A673 (cell line): ENCODE data around the gene ATXN10. TPM values are rescaled to one million over a fixed set of nuclear protein-coding genes. Genes with fewer than 3 reads are reported as not detected.

Source experiments
- BruUV-seq: library from RNA; stranded (reverse); fragments of 400-500 nt; replicated peaks from 2 replicates; lab custom pipeline; 2021; lab: Mats Ljungman, UMichigan
- CTCF ChIA-PET: fragments of 300-600 bp; sonication (Branson Sonifier 250); formaldehyde crosslinking; loops from one replicate; lab custom pipeline; 2022; ENCODE audit warnings: antibody characterized with exemption; lab: Charles Lee
- POLR2A ChIA-PET: fragments of 300-600 bp; sonication (Branson Sonifier 250); formaldehyde crosslinking; loops from one replicate; lab custom pipeline; 2022; ENCODE audit warnings: antibody characterized with exemption; ENCODE audit not compliant: low non-redundant PET; lab: Charles Lee
- DNase-seq: peaks from one replicate; pipeline ENCODE4 v3.0.0-alpha.2; 2015; ENCODE audit warnings: low spot score
- H3K27ac ChIP-seq: fragments of 200-600 bp; sonication (generic); 2 replicates; pipeline ENCODE4 v1.5.1; 2016; ENCODE audit warnings: mixed run types, low read depth, mild to moderate bottlenecking, mixed read lengths, antibody characterized with exemption, low read length; ENCODE audit not compliant: poor library complexity, severe bottlenecking
- H3K27me3 ChIP-seq: fragments of 200-600 bp; sonication (generic); replicated peaks from 2 replicates; pipeline ENCODE4 v1.6.1; 2017; ENCODE audit warnings: mixed run types, low read depth, mild to moderate bottlenecking, mixed read lengths, antibody characterized with exemption, low read length; ENCODE audit not compliant: insufficient read depth, poor library complexity
- H3K36me3 ChIP-seq: fragments of 200-600 bp; sonication (generic); 2 replicates; pipeline ENCODE4 v1.6.1; 2016; ENCODE audit warnings: mixed run types, mild to moderate bottlenecking, mixed read lengths, antibody characterized with exemption, low read length; ENCODE audit not compliant: insufficient read depth, poor library complexity, severe bottlenecking
- H3K4me1 ChIP-seq: fragments of 200-600 bp; sonication (generic); 2 replicates; pipeline ENCODE4 v1.6.1; 2017; ENCODE audit warnings: mixed run types, mild to moderate bottlenecking, mixed read lengths, antibody characterized with exemption, low read length; ENCODE audit not compliant: insufficient read depth, poor library complexity, severe bottlenecking
- H3K4me3 ChIP-seq: fragments of 200-600 bp; sonication (generic); 2 replicates; pipeline ENCODE4 v1.5.1; 2016; ENCODE audit warnings: low read depth, mixed run types, mild to moderate bottlenecking, mixed read lengths, low read length; ENCODE audit not compliant: poor library complexity, severe bottlenecking
- H3K9me3 ChIP-seq: fragments of 200-600 bp; sonication (generic); 2 replicates; pipeline ENCODE4 v1.6.1; 2016; ENCODE audit warnings: mixed run types, low read depth, mild to moderate bottlenecking, mixed read lengths, antibody characterized with exemption, low read length; ENCODE audit not compliant: poor library complexity, severe bottlenecking
- EZH2 ChIP-seq: fragments of 200-600 bp; sonication (generic); IDR thresholded peaks from 2 replicates; pipeline ENCODE4 v1.6.1; 2017; ENCODE audit warnings: borderline replicate concordance, low read depth, mild to moderate bottlenecking, mixed read lengths, antibody characterized with exemption, low read length; ENCODE audit not compliant: poor library complexity, severe bottlenecking
- intact Hi-C: fragments of 100-400 bp; cut with micrococcal nuclease; formaldehyde crosslinking; loops from one replicate; pipeline ENCODE4 v1.10.0; 2022; ENCODE audit not compliant: unreplicated experiment
- total RNA-seq: library from RNA; stranded (reverse); gene quantifications from 2 replicates; pipeline ENCODE4 v1.2.3, GENCODE V29; 2021
- TF ChIP-seq, protein P1 (sequence below): fragments of 300-800, 200-600 bp; sonication (generic); conservative IDR thresholded peaks from 2 replicates; pipeline ENCODE4 v1.5.1; 2017; ENCODE audit warnings: low read depth, mild to moderate bottlenecking, antibody characterized with exemption, low read length, moderate library complexity, mixed read lengths

ATXN10 gene
- total RNA-seq, 1 experiment from 2014 or later, result 294 TPM

DNA sequence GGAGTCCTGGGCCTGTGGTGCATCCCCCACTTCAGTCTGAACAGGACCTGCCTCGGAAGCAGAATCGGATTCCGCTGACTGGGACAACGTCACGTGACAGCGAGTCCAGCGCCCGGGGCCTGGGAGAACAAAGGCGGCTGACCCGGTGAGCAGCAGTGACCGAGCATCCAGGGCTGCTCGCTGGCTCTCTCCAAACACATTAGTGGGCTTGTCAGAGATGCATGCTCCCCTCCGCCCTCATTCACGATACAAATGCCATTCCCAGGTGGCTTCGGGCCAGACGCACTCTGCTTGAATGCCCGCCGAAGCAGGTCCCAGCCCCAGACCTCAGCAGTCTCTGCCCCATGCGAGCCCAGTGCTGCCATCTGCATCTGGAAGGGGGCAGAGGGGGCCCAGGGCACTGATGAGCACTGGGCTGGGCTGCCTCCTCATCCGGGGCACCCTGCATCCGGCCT lies 214.3 kb downstream of the ATXN10 start:
- DNase-seq, result no peak

GRCh38 chr22:45886540-45886939 lies 214.9 kb downstream of the ATXN10 start:
- no TSS peak for BruUV-seq
- peaks cover under 1% of the 10 kb centered on the region for H3K27me3 ChIP-seq
- H3K9me3 ChIP-seq, result no peaks in the 10 kb centered on the region
- no peaks in the 10 kb centered on the region for H3K4me1 ChIP-seq
- H3K36me3 ChIP-seq, result no peaks in the 10 kb centered on the region
- no peak overlapping the region for H3K4me3 ChIP-seq
- no peak overlapping the region for H3K27ac ChIP-seq
- ChIA-PET POLR2A (no interaction called here), CTCF (no interaction called here)
- intact Hi-C loops, result no loop called here
- DNase-seq, result no peak
- TF ChIP-seq, protein P1, sequence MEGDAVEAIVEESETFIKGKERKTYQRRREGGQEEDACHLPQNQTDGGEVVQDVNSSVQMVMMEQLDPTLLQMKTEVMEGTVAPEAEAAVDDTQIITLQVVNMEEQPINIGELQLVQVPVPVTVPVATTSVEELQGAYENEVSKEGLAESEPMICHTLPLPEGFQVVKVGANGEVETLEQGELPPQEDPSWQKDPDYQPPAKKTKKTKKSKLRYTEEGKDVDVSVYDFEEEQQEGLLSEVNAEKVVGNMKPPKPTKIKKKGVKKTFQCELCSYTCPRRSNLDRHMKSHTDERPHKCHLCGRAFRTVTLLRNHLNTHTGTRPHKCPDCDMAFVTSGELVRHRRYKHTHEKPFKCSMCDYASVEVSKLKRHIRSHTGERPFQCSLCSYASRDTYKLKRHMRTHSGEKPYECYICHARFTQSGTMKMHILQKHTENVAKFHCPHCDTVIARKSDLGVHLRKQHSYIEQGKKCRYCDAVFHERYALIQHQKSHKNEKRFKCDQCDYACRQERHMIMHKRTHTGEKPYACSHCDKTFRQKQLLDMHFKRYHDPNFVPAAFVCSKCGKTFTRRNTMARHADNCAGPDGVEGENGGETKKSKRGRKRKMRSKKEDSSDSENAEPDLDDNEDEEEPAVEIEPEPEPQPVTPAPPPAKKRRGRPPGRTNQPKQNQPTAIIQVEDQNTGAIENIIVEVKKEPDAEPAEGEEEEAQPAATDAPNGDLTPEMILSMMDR, result no peak
- TF ChIP-seq EZH2, result no peak

More for the DNA sequence above, 214.3 kb downstream of the ATXN10 start:
- Histone ChIP-seq H3K36me3 (no peaks in the 10 kb centered on the region), H3K27ac (no peak overlapping the region), H3K9me3 (no peaks in the 10 kb centered on the region), H3K4me3 (no peak overlapping the region), H3K4me1 (no peaks in the 10 kb centered on the region), H3K27me3 (peaks cover 6% of the 10 kb centered on the region)
- no peak for TF ChIP-seq EZH2
- ChIA-PET POLR2A (no interaction called here), CTCF (interaction anchor here (0.6 kb wide), 1 partner anchor 102 kb away, joined by 3 read pairs; no protein-coding TSS in a partner anchor)
- no TSS peak for BruUV-seq
- intact Hi-C loops, result no loop called here

DNA sequence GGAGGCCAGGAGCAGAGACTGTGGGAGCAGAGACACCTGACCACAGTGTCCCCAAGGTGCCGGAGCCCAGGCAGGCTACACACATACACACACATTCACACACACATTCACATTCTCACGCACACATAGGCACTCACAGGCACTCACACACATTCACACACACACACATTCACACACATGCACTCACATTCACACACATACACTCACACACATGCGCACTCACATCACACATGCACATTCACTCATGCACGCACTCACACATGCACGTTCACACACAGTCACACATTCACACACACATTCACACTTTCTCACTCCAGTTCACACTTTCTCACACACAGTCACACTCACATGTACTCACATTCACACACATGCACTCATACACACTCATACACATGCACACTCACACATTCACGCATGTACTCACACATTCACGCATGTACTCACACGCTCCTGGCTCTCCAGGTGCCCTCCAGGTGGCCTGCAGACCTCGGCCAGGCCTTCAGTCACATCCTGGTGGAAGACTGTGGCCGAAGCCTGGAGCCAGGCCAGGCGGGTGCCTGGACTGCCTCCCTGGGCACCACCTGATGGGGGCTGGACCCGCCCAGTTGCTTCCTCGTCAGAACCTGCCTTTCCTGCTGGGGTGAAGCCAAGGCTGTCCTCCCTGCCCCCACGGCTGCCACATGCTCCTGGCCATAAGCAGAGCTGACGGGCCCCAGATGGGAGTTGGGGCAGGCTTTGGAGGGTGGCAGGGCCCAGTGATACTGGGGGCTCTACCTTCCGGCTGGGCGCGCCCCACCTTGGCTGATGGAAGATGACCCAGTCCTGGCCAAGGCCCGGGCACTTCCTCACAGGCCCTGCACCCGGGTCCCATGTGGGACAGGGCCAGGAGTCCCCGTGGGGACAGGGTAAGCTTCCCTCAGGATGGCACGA lies 215.8 kb downstream of the ATXN10 start:
- no peak for DNase-seq
- ChIA-PET POLR2A (no interaction called here), CTCF (no interaction called here)
- no peaks in the 10 kb centered on the region for H3K27me3 ChIP-seq
- BruUV-seq, result no TSS peak
- H3K9me3 ChIP-seq, result no peaks in the 10 kb centered on the region
- intact Hi-C loops, result no loop called here
- H3K4me1 ChIP-seq, result no peaks in the 10 kb centered on the region
- H3K4me3 ChIP-seq, result no peak overlapping the region
- H3K36me3 ChIP-seq, result no peaks in the 10 kb centered on the region
- TF ChIP-seq, protein P1, result no peak
- no peak for TF ChIP-seq EZH2
- H3K27ac ChIP-seq, result no peak overlapping the region
